ENCODE measurements around the gene ELP2.
"Not testable (repeated sequence)": the region's sequence is repeated elsewhere in the genome, so short reads cannot be mapped to it uniquely, and the experiment has no call there.

ELP2 gene

GRCh38 chr18:36207303-36207702 lies 77.6 kb downstream of the ELP2 start:
- no peak overlapping the region for H3K4me3 ChIP-seq (ENCODE audit: control insufficient read depth, low read depth, low read length)
- no peak for TF ChIP-seq CTCF (IDR thresholded peaks at IDR 0.05; ENCODE audit: control insufficient read depth, insufficient read depth, low read depth, low read length, missing control alignments)
- DNase-seq (ENCODE audit: low read depth), result no peak

GRCh38 chr18:36207969-36208368 lies 78.3 kb downstream of the ELP2 start:
- not testable (repeated sequence) for DNase-seq (ENCODE audit: low read depth)

DNA sequence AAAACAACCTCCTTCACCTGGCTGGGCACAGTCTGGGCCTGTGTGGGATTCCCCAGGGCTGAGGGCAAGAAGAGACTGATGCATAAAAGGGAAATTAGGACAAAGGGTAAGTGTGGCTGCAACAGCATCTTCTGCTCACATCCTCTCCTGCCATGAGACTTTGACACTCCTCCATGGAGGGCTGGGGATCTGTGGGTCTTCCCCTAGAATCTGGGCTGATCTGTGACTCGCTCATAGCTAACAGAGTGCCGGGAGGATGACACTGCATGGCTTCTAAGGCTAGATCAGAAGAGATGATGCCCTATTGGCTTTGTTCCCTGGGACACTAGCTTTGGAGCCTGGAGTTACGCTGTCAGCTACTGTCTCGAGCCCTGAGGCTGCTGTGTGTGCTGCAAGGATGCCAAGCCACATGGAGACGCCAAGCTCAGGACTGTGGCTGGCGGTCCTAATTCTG lies 81.9 kb downstream of the ELP2 start:
- no peak overlapping the region for H3K4me3 ChIP-seq (ENCODE audit: control insufficient read depth, low read depth, low read length)
- no peak for TF ChIP-seq CTCF (IDR thresholded peaks at IDR 0.05; ENCODE audit: control insufficient read depth, insufficient read depth, low read depth, low read length, missing control alignments)
- DNase-seq (ENCODE audit: low read depth), result no peak

More at GRCh38 chr18:36207969-36208368, 78.3 kb downstream of the ELP2 start:
- not testable (repeated sequence) for H3K4me3 ChIP-seq (ENCODE audit: control insufficient read depth, low read depth, low read length)

GRCh38 chr18:36212301-36213171 lies 82.8 kb downstream of the ELP2 start:
- DNase-seq (ENCODE audit: low read depth), result no peak
- no peak overlapping the region for H3K4me3 ChIP-seq (ENCODE audit: control insufficient read depth, low read depth, low read length)
- no peak for TF ChIP-seq CTCF (IDR thresholded peaks at IDR 0.05; ENCODE audit: control insufficient read depth, insufficient read depth, low read depth, low read length, missing control alignments)

DNA sequence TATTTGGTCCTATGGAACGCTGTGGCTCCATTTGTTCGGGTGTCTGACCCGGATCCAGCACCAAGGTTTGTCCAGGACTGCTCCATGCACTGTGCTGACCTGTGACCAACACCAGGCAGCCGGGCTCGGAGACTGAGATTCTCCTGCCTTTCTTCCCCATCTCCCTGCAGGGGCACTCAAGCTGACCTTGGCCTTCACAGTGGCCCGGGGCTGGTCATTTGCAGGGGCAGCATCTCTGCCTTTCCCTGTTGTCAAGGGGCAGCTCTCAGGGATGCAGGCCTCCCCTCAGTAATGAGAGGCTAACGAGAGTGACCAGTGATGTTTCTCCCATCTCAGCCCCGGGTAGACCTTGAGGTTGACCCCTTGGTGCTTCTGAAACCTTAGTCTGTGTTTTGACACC lies 85.1 kb downstream of the ELP2 start:
- no peak for TF ChIP-seq CTCF (IDR thresholded peaks at IDR 0.05; ENCODE audit: control insufficient read depth, insufficient read depth, low read depth, low read length, missing control alignments)
- no peak for DNase-seq (ENCODE audit: low read depth)
- no peak overlapping the region for H3K4me3 ChIP-seq (ENCODE audit: control insufficient read depth, low read depth, low read length)

DNA sequence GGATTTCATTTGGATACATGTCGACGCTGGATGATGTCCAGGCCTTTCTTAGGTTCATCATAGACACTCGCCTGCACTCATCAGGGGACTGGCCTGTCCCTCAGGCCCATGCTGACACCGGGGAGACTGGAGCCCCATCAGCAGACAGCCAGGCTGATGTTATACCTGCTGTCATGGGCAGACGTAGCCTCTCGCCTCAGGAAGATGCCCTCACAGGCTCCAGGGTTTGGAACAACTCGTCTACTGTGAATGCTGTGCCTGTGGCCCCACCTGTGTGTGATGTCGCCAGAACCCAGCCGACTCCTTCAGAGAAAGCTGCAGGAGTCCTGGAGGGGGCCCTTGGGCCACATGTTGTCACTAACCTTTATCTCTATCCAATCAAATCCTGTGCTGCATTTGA lies 85.9 kb downstream of the ELP2 start:
- no peak for TF ChIP-seq CTCF (IDR thresholded peaks at IDR 0.05; ENCODE audit: control insufficient read depth, insufficient read depth, low read depth, low read length, missing control alignments)
- H3K4me3 ChIP-seq (ENCODE audit: control insufficient read depth, low read depth, low read length), result no peak overlapping the region
- DNase-seq (ENCODE audit: low read depth), result no peak

GRCh38 chr18:36217348-36217747 lies 87.6 kb downstream of the ELP2 start:
- TF ChIP-seq CTCF (IDR thresholded peaks at IDR 0.05; ENCODE audit: control insufficient read depth, insufficient read depth, low read depth, low read length, missing control alignments), result no peak
- DNase-seq (ENCODE audit: low read depth), result no peak

More at GRCh38 chr18:36217348-36217747, 87.6 kb downstream of the ELP2 start:
- no peak overlapping the region for H3K4me3 ChIP-seq (ENCODE audit: control insufficient read depth, low read depth, low read length)
